ENCODE results near the gene DUS2.
"Not testable (repeated sequence)": the region's sequence is repeated elsewhere in the genome, so short reads cannot be mapped to it uniquely, and the experiment has no call there.

DNA sequence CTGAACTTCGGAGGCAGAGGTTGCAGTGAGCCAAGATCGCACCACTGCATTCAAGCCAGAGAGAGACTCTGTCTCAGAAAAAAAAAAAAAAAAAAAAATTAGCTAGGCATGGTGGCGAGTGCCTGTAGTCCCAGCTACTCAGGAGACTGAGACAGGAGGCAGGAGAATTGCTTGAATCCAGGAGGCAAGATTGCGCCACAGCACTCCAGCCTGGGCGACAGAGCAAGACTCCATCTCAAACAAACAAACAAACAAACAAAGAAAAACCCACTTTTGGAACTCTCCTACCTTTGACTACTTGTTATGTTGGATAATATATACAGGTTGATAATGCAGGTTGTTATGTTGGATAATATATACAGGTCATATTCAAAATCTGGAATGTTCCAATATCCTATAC is 97.4 kb downstream of the DUS2 start:
- TF ChIP-seq, protein P1, sequence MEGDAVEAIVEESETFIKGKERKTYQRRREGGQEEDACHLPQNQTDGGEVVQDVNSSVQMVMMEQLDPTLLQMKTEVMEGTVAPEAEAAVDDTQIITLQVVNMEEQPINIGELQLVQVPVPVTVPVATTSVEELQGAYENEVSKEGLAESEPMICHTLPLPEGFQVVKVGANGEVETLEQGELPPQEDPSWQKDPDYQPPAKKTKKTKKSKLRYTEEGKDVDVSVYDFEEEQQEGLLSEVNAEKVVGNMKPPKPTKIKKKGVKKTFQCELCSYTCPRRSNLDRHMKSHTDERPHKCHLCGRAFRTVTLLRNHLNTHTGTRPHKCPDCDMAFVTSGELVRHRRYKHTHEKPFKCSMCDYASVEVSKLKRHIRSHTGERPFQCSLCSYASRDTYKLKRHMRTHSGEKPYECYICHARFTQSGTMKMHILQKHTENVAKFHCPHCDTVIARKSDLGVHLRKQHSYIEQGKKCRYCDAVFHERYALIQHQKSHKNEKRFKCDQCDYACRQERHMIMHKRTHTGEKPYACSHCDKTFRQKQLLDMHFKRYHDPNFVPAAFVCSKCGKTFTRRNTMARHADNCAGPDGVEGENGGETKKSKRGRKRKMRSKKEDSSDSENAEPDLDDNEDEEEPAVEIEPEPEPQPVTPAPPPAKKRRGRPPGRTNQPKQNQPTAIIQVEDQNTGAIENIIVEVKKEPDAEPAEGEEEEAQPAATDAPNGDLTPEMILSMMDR (IDR thresholded peaks at IDR 0.05), result not testable (repeated sequence)
- TF ChIP-seq POLR2A (IDR thresholded peaks at IDR 0.05), result not testable (repeated sequence)
